Stimulated activated CD4-positive, alpha-beta T cell treated with anti-CD3 and anti-CD28 coated beads, Interleukin-4, amount 100 ng/mL, for 1 hour (primary cell): ENCODE data around the gene C1orf94.

Experiments used
- DNase-seq: peaks from one replicate; pipeline ENCODE4 v3.0.0-alpha.2; 2020

The C1orf94 gene

DNA sequence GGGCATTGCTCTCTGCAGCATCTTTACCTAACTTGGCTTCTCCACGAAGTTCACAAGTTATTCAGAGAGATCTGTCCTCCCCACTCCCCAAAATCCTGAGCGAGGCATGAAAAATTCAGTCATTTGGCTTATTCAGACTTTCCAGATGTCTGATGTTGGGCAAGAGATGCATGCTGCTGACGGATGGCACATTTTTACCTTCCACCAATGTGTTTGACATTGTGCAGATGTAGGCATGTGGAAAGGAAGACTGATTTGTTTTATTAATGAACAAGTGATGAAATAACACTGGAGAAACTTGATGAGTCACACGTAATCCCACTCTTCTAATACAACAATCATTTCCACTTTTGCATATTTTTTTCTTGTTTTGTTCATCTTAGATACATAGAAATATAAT lies 86.7 kb downstream of the C1orf94 start:
- DNase-seq = no peak

DNA sequence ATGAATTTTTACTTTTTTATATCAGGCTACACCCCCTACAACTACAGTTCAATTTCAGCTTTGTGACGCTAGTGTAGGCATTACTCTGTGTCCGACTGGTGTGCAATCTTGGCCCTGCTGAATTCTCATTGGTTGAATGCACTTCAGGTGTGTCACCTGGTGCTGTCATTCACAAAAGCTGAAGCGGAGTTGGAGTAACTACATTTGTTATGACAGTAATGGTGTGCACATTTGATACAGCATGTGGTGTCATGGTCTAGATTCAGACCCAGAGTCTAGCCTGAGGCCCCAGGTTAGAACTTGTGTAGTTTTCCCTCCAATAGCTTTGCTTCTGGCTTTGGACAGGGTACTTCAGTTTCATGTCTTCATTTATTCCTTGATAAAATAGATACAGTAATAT lies 88.7 kb downstream of the C1orf94 start:
- DNase-seq = no peak

DNA sequence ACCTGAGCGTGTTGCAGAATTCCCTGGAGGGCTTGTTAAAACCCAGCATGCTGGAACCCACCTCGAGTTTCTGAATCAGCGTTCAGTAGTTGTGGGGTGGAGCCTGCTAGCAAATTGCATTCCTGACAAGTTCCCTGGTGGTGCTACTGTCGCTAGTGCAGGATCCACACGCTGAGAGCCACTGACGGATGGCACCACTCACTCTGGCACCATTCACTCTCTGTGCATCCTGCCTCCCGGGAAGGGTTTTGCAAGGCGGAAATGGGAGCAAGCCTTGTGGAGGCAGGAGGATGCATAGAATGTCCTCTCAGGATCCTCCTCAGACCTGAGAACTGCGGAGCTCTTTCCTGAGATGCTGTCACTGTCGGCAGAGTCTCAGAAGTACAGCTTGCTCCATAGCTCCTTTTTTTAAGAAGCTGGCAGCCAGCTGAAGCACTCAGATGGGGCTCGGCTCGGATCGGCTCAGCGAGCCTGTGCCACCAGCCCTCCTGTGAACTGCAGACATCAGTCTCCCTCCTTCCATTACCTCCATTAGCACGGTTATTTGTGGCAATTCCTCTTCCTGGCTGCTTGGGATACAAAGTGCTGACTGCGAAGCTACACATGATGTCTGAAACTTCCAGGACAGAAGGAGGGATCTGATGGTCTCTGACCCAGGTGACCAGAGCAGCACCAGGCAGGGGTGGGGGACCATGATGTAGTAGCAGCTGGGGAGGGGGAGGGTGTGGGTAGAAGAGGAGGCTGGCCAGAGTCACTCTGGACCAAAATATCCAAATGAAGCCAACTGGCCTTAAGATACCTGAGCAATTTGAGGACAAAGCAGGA lies 89.6 kb downstream of the C1orf94 start:
- DNase-seq = no peak

DNA sequence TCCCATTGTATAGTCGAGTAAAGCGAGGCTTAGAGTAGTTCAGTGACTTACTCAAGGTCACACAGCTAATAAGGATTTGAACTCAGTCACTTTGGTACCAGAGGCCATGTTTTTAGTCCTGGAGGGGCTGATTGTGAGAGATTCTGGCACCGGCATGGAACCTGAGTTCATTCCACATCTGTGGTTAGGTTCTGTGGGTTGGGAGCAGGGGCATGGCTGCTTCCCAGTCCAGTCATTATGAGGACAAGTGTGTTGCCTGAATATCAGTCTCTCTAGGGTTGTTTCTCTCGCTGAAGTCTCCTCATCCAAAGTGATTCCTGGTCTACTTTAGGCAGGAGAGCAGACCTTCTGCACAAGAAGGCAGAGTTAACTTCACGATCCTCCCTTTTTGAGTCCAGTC lies 90.6 kb downstream of the C1orf94 start:
- DNase-seq = no peak

GRCh38 chr1:34268311-34268954 lies 91.7 kb downstream of the C1orf94 start:
- no peak for DNase-seq
